ENCODE results near the gene PHEX. TPM values are rescaled to one million over a fixed set of nuclear protein-coding genes. Genes with fewer than 3 reads are reported as not detected.

The PHEX gene
- total RNA-seq, 1 experiment from 2014 or later: 0.27 TPM

DNA sequence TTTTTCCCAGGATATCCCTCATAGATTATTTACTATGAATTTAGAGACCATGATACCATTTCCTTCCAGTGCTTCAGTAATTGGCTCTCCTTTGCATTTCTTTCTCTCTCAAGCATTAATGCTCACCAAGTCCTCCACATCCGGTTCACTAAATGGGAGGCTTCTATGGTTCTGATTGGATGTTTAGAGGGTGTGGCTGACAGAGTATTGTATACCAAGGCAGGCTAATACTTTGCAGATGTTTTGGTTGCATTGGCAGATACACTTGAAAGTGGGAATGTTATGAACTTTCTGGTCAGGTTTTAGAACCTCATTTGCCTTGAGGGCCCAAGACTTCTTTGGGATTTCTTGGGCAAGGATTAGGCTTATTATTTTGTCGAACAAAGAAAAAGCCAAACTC is 264.7 kb downstream of the PHEX start:
- TF ChIP-seq EZH2phosphoT487 (IDR thresholded peaks at IDR 0.05; ENCODE audit: borderline replicate concordance) (no peak), FOSL1 (IDR thresholded peaks at IDR 0.05; ENCODE audit: low read depth) (no peak)
- RAD21 ChIA-PET (ENCODE audit: low non-redundant PET in 1 of 2, low total read pairs in 2 of 2, uncharacterized antibody in 2 of 2, unreplicated experiment in 2 of 2): no interaction called here
- no peak overlapping the region for H3K4me2 ChIP-seq (ENCODE audit: low read length)
- H3K36me3 ChIP-seq (ENCODE audit: control insufficient read depth in 1 of 2, insufficient read depth in 2 of 2, low read length in 2 of 2): no peaks in the 10 kb centered on the region
- DNase-seq (ENCODE audit: low read depth, low spot score) (no peak), ATAC-seq (no peak)
- no peak overlapping the region for H3K27ac ChIP-seq (ENCODE audit: low read depth, low read length)
- H3K27me3 ChIP-seq (ENCODE audit: insufficient read depth, low read length): no peaks in the 10 kb centered on the region
- H3K79me2 ChIP-seq (ENCODE audit: insufficient read depth, low read length): no peaks in the 10 kb centered on the region
- H3K9ac ChIP-seq (ENCODE audit: low read length): no peak overlapping the region
- no peak overlapping the region for H2AFZ ChIP-seq (ENCODE audit: low read depth, low read length, poor library complexity, severe bottlenecking)
- no TSS peak for BruUV-seq (replicated peaks)
- no peaks in the 10 kb centered on the region for H3K9me3 ChIP-seq (ENCODE audit: control insufficient read depth in 1 of 2, insufficient read depth in 1 of 2, low read depth in 1 of 2, low read length in 2 of 2)
- peaks cover 14 to 17% of the 10 kb centered on the region in 2 experiments; a peak in 3 of 4 replicates for H3K4me1 ChIP-seq (ENCODE audit: control insufficient read depth in 1 of 2, insufficient read depth in 2 of 2, low read length in 2 of 2)
- no peaks in the 10 kb centered on the region for H4K20me1 ChIP-seq (ENCODE audit: insufficient read depth)
- CTCF ChIA-PET: no interaction called here
- H3K4me3 ChIP-seq (replicated peaks in 1 of 2; ENCODE audit: low read depth in 1 of 2, low read length in 2 of 2): no peak overlapping the region
- POLR2A ChIA-PET: no interaction called here
- no peaks in the 10 kb centered on the region for H3K9me2 ChIP-seq (ENCODE audit: insufficient read depth)
- intact Hi-C loops (cut with micrococcal nuclease): no loop called here

DNA sequence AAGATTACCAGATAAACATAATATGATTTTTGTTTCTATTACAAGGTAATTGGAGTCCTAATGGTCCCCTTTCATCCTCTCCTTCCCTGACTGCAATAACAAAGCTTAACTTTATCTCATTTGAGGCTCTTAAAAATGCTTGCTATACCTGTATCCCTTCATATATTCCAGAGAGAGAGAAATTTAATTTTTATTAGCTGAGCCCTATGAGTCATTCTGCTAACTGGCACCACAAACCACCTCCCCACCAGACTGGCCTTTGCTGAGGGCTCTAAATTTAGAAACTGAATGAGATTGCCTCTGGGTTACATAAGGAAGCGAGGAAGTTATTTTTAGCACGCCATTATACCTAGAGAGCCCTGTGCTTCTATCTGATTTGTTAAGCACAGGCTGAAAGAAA is 268.0 kb downstream of the PHEX start:
- POLR2A ChIA-PET: no interaction called here
- peak overlapping the region in 1 of 2 experiments; percentile 26; a peak in 2 of 4 replicates for H3K4me3 ChIP-seq (replicated peaks in 1 of 2; ENCODE audit: low read depth in 1 of 2, low read length in 2 of 2)
- RAD21 ChIA-PET (ENCODE audit: low non-redundant PET in 1 of 2, low total read pairs in 2 of 2, uncharacterized antibody in 2 of 2, unreplicated experiment in 2 of 2): no interaction called here
- no peak overlapping the region for H3K27ac ChIP-seq (ENCODE audit: low read depth, low read length)
- H3K9ac ChIP-seq (ENCODE audit: low read length): no peak overlapping the region
- CTCF ChIA-PET: no interaction called here
- intact Hi-C loops (cut with micrococcal nuclease): loop anchor here (2.0 kb wide), 1 partner anchor 65 kb away; no protein-coding TSS in a partner anchor
- DNase-seq (ENCODE audit: low read depth, low spot score) (peak; percentile 45), ATAC-seq (peak; percentile 77)
- H4K20me1 ChIP-seq (ENCODE audit: insufficient read depth): no peaks in the 10 kb centered on the region
- BruUV-seq (replicated peaks): no TSS peak
- peak overlapping the region; percentile 65 for H3K4me2 ChIP-seq (ENCODE audit: low read length)
- H3K9me2 ChIP-seq (ENCODE audit: insufficient read depth): no peaks in the 10 kb centered on the region
- H3K27me3 ChIP-seq (ENCODE audit: insufficient read depth, low read length): no peaks in the 10 kb centered on the region
- H3K79me2 ChIP-seq (ENCODE audit: insufficient read depth, low read length): no peaks in the 10 kb centered on the region
- peak; percentile 37; the same call in 1 of the 2 replicates for TF ChIP-seq POLR2AphosphoS5 (IDR thresholded peaks at IDR 0.05; ENCODE audit: low read depth, low read length)
- peak; percentile 44 for TF ChIP-seq SP1 (IDR thresholded peaks at IDR 0.05; ENCODE audit: low read depth)
- TF ChIP-seq EZH2phosphoT487 (IDR thresholded peaks at IDR 0.05; ENCODE audit: borderline replicate concordance): no peak
- no peak for TF ChIP-seq TCF7L2 (IDR thresholded peaks at IDR 0.05; ENCODE audit: borderline replicate concordance, extremely low read depth, insufficient read depth, insufficient read length)
- TF ChIP-seq CEBPB (IDR thresholded peaks at IDR 0.05; ENCODE audit: low read depth): peak; percentile 83
- TF ChIP-seq, protein P1, sequence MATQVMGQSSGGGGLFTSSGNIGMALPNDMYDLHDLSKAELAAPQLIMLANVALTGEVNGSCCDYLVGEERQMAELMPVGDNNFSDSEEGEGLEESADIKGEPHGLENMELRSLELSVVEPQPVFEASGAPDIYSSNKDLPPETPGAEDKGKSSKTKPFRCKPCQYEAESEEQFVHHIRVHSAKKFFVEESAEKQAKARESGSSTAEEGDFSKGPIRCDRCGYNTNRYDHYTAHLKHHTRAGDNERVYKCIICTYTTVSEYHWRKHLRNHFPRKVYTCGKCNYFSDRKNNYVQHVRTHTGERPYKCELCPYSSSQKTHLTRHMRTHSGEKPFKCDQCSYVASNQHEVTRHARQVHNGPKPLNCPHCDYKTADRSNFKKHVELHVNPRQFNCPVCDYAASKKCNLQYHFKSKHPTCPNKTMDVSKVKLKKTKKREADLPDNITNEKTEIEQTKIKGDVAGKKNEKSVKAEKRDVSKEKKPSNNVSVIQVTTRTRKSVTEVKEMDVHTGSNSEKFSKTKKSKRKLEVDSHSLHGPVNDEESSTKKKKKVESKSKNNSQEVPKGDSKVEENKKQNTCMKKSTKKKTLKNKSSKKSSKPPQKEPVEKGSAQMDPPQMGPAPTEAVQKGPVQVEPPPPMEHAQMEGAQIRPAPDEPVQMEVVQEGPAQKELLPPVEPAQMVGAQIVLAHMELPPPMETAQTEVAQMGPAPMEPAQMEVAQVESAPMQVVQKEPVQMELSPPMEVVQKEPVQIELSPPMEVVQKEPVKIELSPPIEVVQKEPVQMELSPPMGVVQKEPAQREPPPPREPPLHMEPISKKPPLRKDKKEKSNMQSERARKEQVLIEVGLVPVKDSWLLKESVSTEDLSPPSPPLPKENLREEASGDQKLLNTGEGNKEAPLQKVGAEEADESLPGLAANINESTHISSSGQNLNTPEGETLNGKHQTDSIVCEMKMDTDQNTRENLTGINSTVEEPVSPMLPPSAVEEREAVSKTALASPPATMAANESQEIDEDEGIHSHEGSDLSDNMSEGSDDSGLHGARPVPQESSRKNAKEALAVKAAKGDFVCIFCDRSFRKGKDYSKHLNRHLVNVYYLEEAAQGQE (IDR thresholded peaks at IDR 0.05; ENCODE audit: low read depth): no peak
- TF ChIP-seq JUND (IDR thresholded peaks at IDR 0.05): peak; percentile 48; the same call in 1 of the 2 replicates
- 0 out of 2 replicates have a peak, but pooled peaks have one; percentile 19 for TF ChIP-seq SRF (IDR thresholded peaks at IDR 0.05; ENCODE audit: low read depth)
- TF ChIP-seq FOSL1 (IDR thresholded peaks at IDR 0.05; ENCODE audit: low read depth): peak; percentile 67; the same call in 1 of the 2 replicates
- TF ChIP-seq RAD21 (IDR thresholded peaks at IDR 0.05; ENCODE audit: low read depth): 0 out of 2 replicates have a peak, but pooled peaks have one; percentile 9
- peaks cover 14 to 17% of the 10 kb centered on the region in 2 experiments; a peak in 3 of 4 replicates for H3K4me1 ChIP-seq (ENCODE audit: control insufficient read depth in 1 of 2, insufficient read depth in 2 of 2, low read length in 2 of 2)
- H3K36me3 ChIP-seq (ENCODE audit: control insufficient read depth in 1 of 2, insufficient read depth in 2 of 2, low read length in 2 of 2): no peaks in the 10 kb centered on the region
- peak overlapping the region; percentile 82 for H2AFZ ChIP-seq (ENCODE audit: low read depth, low read length, poor library complexity, severe bottlenecking)
- H3K9me3 ChIP-seq (ENCODE audit: control insufficient read depth in 1 of 2, insufficient read depth in 1 of 2, low read depth in 1 of 2, low read length in 2 of 2): no peaks in the 10 kb centered on the region

Measured in HCT116 (cell line).